Central memory CD8-positive, alpha-beta T cell (primary cell): Measurements from ENCODE around the gene RFLNA.

Experiments
- ATAC-seq: fragments of 150-1000 bp; cut with Tn5 transposase; replicated peaks from 2 replicates; pipeline ENCODE4 v1.10.0; 2022; ENCODE audit warnings: mild to moderate bottlenecking, moderate FRiP score, moderate number of reproducible peaks; ENCODE audit not compliant: poor library complexity, severe bottlenecking; ENCODE audit errors: extremely low read depth
- DNase-seq, 2 donors: peaks; one replicate each; pipeline ENCODE4 v3.0.0; 2021; ENCODE audit warnings: low spot score in 2 of 2
- H3K27ac Mint-ChIP-seq: one replicate; pipeline ENCODE4 v1.8.0; 2022; ENCODE audit warnings: low read depth, mild to moderate bottlenecking, moderate library complexity, mixed read lengths
- H3K27me3 Mint-ChIP-seq: one replicate; pipeline ENCODE4 v1.8.0; 2022; ENCODE audit warnings: mixed read lengths
- H3K36me3 Mint-ChIP-seq: one replicate; pipeline ENCODE4 v1.8.0; 2022; ENCODE audit warnings: mild to moderate bottlenecking, moderate library complexity, mixed read lengths; ENCODE audit not compliant: insufficient read depth
- H3K4me1 Mint-ChIP-seq: one replicate; pipeline ENCODE4 v1.8.0; 2022; ENCODE audit warnings: mixed read lengths
- H3K4me3 Mint-ChIP-seq: one replicate; pipeline ENCODE4 v1.8.0; 2022; ENCODE audit warnings: mild to moderate bottlenecking, moderate library complexity, mixed read lengths
- H3K9me3 Mint-ChIP-seq: one replicate; pipeline ENCODE4 v1.8.0; 2022; ENCODE audit warnings: mixed read lengths

The RFLNA gene

GRCh38 chr12:124332058-124332672 lies 37.3 kb downstream of the RFLNA start:
- H3K9me3 Mint-ChIP-seq: no peaks in the 10 kb centered on the region

GRCh38 chr12:124332900-124333299 lies 38.0 kb downstream of the RFLNA start:
- H3K9me3 Mint-ChIP-seq: no peaks in the 10 kb centered on the region
- no peak overlapping the region for H3K27ac Mint-ChIP-seq
- ATAC-seq (no peak), DNase-seq (no peak)
- H3K36me3 Mint-ChIP-seq: peaks cover 53% of the 10 kb centered on the region
- H3K4me3 Mint-ChIP-seq: no peak overlapping the region
- H3K27me3 Mint-ChIP-seq: no peaks in the 10 kb centered on the region
- H3K4me1 Mint-ChIP-seq: no peaks in the 10 kb centered on the region

More at GRCh38 chr12:124332058-124332672, 37.3 kb downstream of the RFLNA start:
- Mint-ChIP-seq H3K4me1 (no peaks in the 10 kb centered on the region), H3K27ac (no peak overlapping the region), H3K36me3 (peaks cover 49% of the 10 kb centered on the region), H3K27me3 (no peaks in the 10 kb centered on the region), H3K4me3 (no peak overlapping the region)
- no peak for DNase-seq
- ATAC-seq: no peak

GRCh38 chr12:124333724-124334123 lies 38.8 kb downstream of the RFLNA start:
- Mint-ChIP-seq H3K4me1 (no peaks in the 10 kb centered on the region), H3K9me3 (no peaks in the 10 kb centered on the region), H3K36me3 (peaks cover 55% of the 10 kb centered on the region), H3K27ac (no peak overlapping the region), H3K27me3 (no peaks in the 10 kb centered on the region), H3K4me3 (no peak overlapping the region)
- DNase-seq (no peak), ATAC-seq (no peak)

- DNase-seq: no peak
- H3K4me3 Mint-ChIP-seq: no peak overlapping the region
- peaks cover 50% of the 10 kb centered on the region for H3K36me3 Mint-ChIP-seq
- H3K4me1 Mint-ChIP-seq: no peaks in the 10 kb centered on the region
- no peak overlapping the region for H3K27ac Mint-ChIP-seq
- no peaks in the 10 kb centered on the region for H3K9me3 Mint-ChIP-seq
- ATAC-seq: no peak
- H3K27me3 Mint-ChIP-seq: no peaks in the 10 kb centered on the region
These were observed 39.4 kb downstream of the RFLNA start for GRCh38 chr12:124334266-124334665.

- Mint-ChIP-seq H3K4me3 (no peak overlapping the region), H3K27ac (no peak overlapping the region), H3K4me1 (no peaks in the 10 kb centered on the region), H3K36me3 (peaks cover 48% of the 10 kb centered on the region), H3K9me3 (no peaks in the 10 kb centered on the region), H3K27me3 (no peaks in the 10 kb centered on the region)
- ATAC-seq: no peak
- no peak for DNase-seq
These were observed 40.1 kb downstream of the RFLNA start for GRCh38 chr12:124334976-124335375.

GRCh38 chr12:124335426-124336183 lies 40.7 kb downstream of the RFLNA start:
- no peaks in the 10 kb centered on the region for H3K9me3 Mint-ChIP-seq
- ATAC-seq (no peak), DNase-seq (no peak)
- H3K36me3 Mint-ChIP-seq: peaks cover 42% of the 10 kb centered on the region
- no peaks in the 10 kb centered on the region for H3K27me3 Mint-ChIP-seq
- no peaks in the 10 kb centered on the region for H3K4me1 Mint-ChIP-seq
- no peak overlapping the region for H3K4me3 Mint-ChIP-seq
- peak overlapping the region; percentile 25 for H3K27ac Mint-ChIP-seq

- peak overlapping the region; percentile 25 for H3K27ac Mint-ChIP-seq
- no peak for DNase-seq
- ATAC-seq: no peak
- H3K9me3 Mint-ChIP-seq: no peaks in the 10 kb centered on the region
- H3K27me3 Mint-ChIP-seq: no peaks in the 10 kb centered on the region
- H3K4me1 Mint-ChIP-seq: no peaks in the 10 kb centered on the region
- peaks cover 46% of the 10 kb centered on the region for H3K36me3 Mint-ChIP-seq
- no peak overlapping the region for H3K4me3 Mint-ChIP-seq
These were observed 41.2 kb downstream of the RFLNA start for GRCh38 chr12:124336184-124336437.

DNA sequence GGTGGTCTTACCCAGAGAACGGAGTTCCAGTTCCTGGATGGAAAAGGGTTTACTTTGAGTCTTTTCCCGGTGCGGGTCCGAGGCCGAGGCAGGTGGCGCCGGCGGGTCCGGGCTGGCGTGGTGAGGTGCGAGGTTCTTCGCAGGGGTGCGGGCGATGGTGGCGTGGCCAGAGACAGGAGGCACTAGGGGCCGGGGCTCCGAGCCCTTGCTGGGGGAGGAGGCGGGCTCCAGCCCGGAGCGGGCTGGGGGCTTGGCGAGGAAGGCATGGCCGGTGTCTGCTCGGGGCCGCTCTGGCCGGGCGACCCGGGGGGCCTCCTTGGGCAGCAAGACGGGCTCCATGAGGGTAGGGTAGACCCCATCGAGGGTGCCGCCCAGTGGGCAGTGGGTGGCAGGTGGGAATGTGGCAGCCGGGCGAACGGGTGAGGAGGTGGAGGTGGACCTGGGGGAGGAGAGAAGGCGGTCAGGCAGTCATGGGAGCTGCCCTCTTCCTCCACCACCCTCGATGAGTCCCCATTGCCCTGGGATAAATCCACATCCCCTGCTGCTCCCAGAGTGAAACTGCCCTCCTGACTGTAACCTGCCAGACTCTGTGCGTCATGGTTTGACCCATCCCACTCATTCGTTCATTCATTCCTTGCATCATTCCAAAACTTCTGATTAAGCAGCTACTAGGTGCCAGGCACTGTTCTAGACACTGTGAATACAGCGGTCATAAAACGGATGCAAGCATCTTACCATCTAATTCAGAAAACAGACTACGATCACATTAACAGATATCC lies 42.0 kb downstream of the RFLNA start:
- DNase-seq (no peak), ATAC-seq (no peak)
- Mint-ChIP-seq H3K4me3 (no peak overlapping the region), H3K27ac (peak overlapping the region; percentile 32), H3K36me3 (peaks cover 44% of the 10 kb centered on the region), H3K27me3 (no peaks in the 10 kb centered on the region), H3K9me3 (no peaks in the 10 kb centered on the region), H3K4me1 (no peaks in the 10 kb centered on the region)

DNA sequence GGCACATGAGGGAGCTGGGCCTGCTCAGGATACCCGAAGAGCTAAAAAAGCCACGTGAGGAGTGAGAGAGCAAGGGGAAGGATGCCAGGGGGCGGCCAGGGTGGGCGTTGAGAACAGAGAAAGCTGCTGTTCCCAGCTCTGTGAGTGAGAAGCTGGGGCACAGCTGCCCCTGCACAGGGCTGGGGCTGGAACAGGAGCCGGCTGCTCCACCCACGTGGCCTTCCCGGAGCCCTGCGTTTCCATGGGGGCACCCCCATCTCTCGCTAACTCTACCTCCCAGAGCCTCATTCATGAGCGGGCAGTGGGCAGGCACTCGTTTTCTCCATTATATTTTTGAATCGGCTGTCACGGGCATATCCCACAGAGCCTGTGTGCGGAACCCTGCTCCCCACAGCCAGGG lies 42.7 kb downstream of the RFLNA start:
- peaks cover 45% of the 10 kb centered on the region for H3K36me3 Mint-ChIP-seq
- ATAC-seq: no peak
- H3K4me1 Mint-ChIP-seq: no peaks in the 10 kb centered on the region
- no peaks in the 10 kb centered on the region for H3K27me3 Mint-ChIP-seq
- no peak overlapping the region for H3K4me3 Mint-ChIP-seq
- H3K27ac Mint-ChIP-seq: peak overlapping the region; percentile 32
- H3K9me3 Mint-ChIP-seq: no peaks in the 10 kb centered on the region
- no peak for DNase-seq

GRCh38 chr12:124338448-124338847 lies 43.6 kb downstream of the RFLNA start:
- Mint-ChIP-seq H3K27ac (no peak overlapping the region), H3K9me3 (no peaks in the 10 kb centered on the region), H3K36me3 (peaks cover 47% of the 10 kb centered on the region), H3K4me1 (no peaks in the 10 kb centered on the region), H3K27me3 (no peaks in the 10 kb centered on the region), H3K4me3 (no peak overlapping the region)
- no peak for DNase-seq
- ATAC-seq: no peak

DNA sequence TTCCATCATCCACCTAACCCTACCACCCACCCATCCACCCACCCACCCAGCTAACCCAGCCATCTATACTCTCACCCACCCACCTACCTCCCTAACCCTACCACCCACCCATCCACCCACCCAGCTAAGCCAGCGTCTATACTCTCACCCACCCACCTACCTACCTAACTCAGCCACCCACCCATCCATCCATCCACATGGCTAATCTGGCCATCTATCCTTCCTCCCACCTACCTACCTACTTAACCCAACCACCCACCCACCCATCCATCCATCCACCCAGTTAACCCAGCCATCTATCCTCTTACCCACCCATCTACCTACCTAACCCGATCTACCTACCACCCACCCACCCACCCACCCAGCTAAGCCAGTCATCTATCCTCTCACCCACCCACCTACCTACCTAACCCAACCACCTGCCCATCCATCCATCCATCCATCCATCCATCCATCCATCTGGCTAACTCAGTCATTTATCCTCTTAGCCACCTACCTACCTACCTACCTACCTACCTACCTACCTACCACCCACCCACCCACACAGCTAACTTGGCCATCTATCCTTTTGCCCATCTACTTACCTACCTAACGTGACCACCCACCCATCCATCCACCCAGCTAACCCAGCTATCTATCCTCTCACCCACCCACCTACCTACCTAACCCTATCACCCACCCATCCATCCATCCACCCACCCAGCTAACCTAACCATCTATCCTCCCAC lies 44.1 kb downstream of the RFLNA start:
- Mint-ChIP-seq H3K4me3 (no peak overlapping the region), H3K9me3 (no peaks in the 10 kb centered on the region), H3K4me1 (peaks cover 2% of the 10 kb centered on the region), H3K27ac (no peak overlapping the region), H3K27me3 (no peaks in the 10 kb centered on the region), H3K36me3 (peaks cover 50% of the 10 kb centered on the region)
- no peak for ATAC-seq
- no peak for DNase-seq

- peaks cover 5% of the 10 kb centered on the region for H3K4me1 Mint-ChIP-seq
- ATAC-seq: no peak
- no peaks in the 10 kb centered on the region for H3K9me3 Mint-ChIP-seq
- H3K27me3 Mint-ChIP-seq: no peaks in the 10 kb centered on the region
- DNase-seq: no peak
- H3K27ac Mint-ChIP-seq: peak overlapping the region; percentile 64
- H3K36me3 Mint-ChIP-seq: peaks cover 57% of the 10 kb centered on the region
- H3K4me3 Mint-ChIP-seq: no peak overlapping the region
These were observed 45.4 kb downstream of the RFLNA start for GRCh38 chr12:124340080-124340900.
